NCI-H226 (cell line): ENCODE data around the gene TLL2.

Experiments
- DNase-seq: peaks from one replicate; pipeline ENCODE4 v3.0.0-alpha.2; 2015

Gene TLL2

DNA sequence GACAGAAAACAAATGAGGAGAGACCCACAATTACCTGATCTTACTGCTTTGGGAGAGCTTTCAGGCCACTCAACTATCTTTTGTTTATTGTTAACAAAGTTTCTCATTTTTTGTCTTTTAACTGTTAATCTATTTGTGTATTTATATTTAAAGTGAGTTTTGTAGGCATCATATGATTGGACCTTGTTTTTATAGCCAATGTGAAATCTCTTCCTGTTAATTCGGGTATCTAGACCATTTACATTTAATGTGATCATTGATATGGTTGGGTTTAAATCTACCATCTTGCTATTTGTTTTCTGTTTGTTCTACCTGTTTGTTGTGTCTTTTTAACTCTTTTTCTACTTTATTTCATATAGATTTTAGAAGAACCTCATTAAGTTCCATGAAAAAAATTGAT is 167.4 kb downstream of the TLL2 start:
- DNase-seq = no peak

DNA sequence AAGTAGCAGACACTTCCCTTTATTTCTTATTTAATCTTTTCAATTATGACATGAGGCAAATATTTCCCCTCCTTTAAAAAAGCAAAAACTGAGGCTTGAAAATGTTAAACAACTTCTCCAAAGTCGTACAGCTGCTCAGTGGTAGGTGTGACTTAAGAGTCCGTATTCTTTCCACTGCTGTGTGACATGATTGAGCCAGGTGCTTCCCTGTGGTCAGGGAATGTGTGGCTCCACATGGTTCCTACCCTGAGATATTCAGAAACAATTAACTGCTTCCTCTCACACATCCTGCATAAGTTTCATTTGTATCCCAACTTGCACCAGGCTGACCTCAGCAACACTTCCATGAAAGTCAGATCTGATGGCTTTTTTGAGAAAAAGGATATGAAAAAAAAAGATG is 168.5 kb downstream of the TLL2 start:
- no peak for DNase-seq

DNA sequence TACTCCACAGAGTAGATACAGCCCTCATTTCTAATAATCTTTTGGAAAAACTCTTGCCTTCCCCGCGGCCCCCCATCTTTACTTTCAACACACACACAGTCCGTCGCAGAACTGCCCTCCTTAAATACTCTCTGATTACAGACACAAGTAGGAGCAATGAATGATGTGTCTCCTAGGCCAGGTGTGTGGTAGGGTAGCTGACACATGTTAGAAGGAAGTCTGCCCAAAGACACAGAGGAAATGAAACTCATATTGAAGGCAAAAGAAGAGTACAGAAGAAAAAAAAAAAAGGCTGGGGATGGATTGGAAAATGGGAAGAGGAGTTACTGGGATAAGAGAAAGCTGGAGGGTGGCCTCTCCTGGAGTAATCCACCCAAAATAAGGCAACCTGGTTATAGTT is 169.5 kb downstream of the TLL2 start:
- no peak for DNase-seq

DNA sequence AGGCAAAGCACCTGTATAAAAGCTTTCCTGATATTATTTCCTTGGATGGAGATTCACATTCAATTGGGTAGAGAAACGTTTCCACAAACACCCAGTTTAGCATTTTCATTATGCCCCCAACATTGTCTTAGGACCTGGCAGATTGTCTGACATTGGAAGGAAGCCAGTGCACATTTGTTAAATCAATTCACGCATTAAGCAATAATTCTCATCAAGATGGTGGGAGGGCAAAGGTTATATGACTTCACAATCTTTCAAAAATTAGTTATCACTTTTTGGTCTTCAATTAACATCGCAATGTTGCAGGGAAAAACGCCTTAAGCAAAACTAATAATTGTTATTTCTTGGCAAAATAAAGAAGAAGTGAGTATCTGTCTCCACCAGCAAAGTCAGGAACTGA is 171.3 kb downstream of the TLL2 start:
- DNase-seq = no peak

DNA sequence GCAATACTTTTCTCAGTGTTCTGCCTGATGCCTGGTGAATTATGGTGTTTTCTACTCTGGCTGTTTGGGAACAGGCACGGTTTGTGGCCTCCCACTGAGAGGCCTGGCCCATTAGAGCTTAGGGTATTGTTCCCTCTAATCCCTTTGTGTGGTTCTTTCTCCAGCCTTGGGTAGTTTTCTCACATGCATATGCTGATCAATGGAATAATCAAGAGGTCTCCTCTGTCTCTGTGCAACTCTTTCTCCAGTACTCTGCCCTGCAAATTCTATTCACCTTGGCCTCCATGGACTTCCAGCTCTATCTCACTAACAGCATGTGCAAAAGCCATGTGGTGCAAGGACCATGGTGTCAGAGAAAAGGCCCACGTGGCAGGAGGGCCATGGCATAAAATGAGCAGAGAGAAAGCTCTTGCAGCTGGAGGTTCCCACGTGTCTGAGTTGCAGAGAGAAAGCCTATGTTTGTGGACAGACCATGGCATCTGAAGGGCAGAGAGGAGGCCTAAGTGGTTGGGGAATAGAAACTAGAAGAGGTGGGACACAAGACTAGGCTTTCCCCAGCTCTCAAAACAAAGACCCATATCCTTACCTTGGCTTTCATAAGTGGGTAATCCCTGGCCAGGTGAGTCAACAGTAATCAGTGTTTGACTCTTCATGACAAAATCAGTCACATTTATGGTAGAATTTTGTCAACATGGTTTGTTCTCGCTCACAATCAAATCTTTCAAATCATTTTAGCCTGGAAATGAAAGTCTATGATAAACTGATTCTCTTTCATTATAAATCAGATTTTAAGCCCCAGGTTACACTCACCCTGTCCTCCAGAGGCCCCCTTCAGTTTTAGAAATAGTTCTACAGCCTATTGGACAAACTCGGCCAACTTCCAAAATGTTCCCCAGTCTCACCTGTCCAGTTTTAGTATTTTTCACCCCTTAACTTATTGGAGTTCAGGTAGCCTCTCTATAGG is 172.2 kb downstream of the TLL2 start:
- no peak for DNase-seq

DNA sequence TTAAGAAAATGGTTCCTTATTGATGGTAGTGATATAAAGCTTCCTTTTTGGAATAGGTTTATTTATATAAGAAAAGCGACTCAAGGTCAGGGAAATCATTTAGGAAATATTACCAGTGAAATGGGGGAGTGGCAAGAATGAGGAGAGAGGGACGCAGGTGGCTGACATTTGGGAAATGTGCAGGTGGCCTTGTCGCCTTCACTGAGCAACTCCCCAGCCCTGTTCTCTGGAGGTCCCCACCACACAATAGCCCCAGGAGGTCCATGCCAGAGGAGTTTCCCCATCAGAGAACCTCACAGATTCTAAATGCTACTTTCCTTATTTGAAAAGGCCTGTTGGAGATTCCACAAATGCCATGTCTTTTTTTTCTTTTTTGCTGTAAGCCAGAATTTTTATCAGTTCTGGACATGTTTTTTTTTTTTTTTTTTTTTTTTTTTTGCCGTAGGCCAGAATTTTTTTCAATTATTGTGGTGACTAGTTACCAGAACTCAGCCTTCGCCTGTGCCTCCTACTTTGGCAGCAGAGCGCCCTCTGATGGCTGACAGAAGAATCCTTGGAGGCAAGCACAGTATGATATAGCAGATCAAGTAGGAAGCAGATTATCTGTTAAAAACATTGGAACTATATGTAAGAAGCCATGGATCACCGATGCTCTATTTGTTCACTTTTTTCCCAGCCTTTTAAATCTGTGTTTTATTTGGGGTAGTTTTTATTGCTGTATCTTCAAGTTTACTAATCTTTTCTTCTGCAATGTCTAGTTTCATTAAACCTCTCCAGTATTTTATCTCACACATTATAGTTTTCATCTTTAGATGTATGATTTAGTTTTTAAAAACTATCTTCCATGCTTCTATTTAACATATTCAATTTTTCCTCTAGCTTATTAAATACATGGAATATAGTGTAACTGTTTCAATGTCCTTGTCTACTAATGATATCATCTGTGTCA is 173.5 kb downstream of the TLL2 start:
- DNase-seq = peak; percentile 40

DNA sequence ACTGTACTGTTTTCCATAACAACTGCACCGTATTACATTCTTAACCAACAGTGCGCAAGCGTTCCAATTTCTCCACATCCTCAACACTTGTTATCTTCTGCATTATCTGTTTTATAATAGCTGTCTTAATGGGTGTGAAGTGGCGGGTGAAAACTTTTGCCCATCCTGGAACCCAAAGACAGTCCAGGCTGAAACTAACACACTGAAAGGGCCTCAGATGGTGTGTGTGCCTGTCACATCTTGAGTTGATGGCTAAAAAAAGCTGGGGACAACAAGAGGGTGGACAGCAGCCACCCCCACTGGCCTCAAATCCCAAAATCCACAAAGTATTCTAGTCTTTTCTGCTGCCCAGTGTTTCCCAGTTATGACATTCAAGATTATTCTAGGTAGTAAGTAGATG is 174.3 kb downstream of the TLL2 start:
- no peak for DNase-seq

DNA sequence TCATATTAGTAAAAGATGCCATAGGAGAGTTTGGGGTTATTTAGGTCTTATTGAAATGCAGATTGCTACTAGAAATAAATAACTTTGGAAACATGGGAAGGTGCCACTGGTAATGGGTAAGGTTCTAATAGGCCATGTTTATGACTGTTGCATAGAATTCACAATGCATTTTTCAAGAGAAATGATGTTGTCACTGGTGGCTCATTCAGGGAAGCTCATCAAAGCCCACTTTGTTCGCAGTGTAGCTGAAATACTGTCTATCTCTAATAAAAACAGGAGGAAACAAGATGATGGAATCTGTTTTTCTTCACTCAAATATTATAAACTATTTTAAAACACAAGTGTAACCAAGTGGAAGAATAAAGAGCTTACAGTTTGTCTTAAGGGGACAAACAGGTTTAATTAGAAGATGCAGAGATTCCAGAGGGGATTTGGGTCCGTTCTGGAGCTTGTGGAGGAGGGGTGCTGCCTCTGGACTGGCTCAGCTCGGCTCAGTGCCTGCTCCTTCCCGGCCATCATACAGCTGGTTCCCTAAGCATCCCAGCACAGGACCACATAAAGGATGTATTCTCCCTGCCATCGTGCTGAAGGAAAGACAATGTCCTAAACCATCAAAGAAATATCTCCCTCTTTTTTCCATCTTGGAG is 175.3 kb downstream of the TLL2 start:
- no peak for DNase-seq

DNA sequence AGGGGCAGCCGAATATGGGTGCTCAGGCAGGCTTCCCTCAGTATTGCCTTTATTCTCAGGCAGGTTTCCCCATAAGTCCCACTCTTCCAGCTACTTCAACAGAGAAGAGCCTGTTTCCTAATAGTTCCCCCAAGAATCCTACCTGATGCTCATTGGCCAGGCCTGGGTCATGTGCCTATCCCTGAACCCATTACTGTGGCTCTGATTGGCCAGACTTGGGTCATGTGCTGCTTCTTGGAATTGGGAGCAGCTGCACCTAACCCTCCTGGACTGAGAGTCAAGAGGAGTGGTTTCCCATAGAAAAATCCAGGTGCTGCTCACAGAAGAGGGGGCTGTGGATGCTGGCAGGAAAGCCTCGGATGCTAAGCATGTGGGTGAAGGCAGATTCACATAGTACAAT is 176.6 kb downstream of the TLL2 start:
- DNase-seq = no peak

DNA sequence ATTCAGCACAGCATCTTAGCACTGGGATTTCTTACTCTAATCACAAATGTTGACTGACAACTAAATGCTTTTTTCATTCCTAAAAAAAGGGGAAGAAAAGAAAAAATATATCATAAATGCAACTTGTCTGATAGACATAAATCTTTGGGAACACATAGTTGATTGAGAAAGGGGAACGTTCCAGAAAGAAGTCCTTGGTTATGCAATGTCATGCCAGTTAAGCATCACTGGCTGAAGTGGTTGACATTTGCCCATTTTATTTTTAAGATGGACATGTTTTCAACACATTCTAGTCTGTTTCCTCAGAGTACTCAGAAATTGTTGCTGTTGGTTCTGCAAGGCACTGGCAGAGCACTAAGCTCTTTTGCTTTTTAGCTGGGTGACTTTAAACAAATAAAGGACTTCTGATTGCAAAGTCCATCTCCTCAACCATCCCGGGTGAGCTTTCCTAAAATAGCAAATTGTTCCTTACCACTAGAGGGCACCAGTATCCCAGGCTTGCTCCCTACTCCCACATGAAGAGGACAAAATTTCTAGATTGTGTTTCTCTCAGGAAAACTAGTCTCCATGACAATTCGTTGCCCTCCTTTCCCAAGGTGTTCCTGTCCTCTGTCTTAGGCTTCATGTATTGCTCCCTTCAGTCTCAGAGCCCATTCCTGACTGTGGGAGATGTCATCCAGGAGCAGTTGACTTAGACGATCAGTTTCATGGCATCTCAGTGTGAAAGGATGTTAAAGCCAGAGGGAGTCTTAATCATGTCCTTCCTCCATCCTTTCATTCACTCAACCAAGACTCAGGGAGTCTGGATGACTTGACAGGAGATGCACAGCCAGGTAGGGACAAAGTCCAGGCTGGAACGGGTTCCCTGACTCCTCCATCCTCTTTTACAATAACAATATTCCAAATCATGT is 178.9 kb downstream of the TLL2 start:
- no peak for DNase-seq

DNA sequence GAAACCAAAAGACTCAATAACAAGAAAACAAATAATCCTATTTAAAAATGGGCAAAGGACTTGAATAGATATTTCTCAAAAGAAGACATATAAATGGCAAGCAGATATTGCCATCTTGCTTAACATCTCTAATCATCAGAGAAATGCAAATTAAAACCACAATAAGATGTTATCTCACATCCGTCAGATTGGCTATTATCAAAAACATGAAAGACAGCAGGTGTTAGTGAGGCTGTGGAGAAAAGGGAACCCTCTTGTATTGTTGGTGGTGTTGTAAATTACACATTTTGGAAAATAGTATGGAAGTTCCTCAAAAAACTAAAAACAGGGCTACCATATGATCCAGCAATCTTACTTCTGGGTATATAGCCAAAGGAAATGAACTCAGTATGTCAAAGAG is 180.6 kb downstream of the TLL2 start:
- DNase-seq = no peak

DNA sequence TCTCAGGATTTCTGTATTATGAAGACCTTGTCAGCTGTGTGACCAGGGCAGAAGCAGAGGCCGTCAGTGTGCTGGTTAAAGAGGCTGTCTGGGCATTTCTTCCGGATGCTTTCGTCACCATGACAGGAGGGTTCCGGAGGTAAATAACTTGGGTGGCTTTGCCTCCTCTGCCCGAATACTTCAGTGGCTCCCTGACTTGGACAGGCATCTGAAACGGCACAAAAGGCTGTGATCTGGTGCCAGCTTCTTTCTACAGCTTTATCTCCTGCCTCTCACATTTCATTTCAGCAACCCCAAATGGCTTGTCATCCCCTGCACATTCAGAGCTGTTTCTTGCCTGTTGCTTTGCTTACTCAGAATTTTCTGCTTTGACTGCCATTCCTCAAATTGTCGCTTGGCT is 186.3 kb downstream of the TLL2 start:
- DNase-seq = no peak

DNA sequence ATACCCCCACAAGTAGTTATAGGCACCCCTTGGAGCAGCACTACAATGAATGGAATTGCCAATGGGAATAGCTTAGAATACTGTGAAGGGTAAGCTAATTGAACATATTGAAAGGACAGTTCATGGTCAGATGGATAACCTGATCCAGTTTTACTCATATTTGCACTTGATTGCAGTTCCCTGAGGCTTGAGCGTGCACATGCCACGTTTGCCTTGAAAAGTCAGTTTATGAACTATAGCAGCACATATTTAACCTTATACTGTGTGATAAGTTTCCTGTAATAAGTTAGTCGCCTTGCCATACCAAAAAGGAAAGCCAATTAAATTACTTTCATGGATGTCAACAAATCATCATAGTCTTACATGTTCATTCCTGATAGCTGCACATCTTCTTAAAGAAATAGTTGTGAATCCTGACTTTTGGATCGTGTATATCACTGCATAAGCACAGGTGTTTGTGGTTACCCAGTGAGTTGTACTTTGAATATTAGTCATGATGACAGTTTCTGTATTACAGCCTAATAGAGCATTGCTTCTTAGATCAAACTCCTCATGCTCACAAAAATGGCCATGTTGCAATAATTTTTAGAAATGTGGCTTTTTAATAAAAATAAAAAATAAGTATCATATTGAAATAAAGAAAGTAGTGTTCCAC is 187.9 kb downstream of the TLL2 start:
- no peak for DNase-seq

DNA sequence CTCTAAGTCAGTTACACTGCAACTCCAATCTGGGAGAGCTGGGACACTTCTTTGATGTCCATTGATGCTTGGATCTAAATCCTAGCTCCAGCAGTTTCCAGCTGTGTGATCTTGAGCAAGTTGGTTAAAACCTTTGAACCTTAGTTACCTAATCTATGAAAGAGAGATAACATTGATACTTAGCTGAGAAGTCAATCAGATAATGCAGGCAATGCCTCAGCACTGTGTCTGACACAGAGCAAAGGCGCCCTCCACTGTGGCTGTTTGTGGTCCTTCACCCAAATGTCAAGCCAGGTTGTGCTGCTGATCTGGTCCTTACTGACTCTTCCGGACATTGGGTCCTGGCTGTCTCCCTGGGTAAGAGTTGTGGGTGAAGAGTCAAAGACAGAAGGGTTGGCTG is 189.3 kb downstream of the TLL2 start:
- no peak for DNase-seq

DNA sequence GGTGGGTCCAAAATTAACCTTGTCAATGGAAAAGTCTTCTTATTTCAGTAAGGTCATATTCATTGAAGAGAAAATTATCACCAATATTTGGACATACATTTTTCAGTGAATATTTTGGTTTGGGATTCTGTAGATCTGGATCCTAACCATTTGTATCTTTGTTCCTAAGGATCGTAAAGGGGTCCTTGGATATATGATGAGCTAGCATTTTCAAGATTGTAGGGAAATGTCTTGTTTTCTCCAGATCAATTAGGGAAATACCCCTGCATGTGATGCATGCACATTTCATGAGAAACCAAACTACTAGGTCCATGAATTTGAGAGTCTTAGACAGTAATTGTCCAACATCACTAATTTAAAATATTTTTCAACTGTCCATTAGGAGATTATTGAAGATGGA is 191.5 kb downstream of the TLL2 start:
- no peak for DNase-seq

DNA sequence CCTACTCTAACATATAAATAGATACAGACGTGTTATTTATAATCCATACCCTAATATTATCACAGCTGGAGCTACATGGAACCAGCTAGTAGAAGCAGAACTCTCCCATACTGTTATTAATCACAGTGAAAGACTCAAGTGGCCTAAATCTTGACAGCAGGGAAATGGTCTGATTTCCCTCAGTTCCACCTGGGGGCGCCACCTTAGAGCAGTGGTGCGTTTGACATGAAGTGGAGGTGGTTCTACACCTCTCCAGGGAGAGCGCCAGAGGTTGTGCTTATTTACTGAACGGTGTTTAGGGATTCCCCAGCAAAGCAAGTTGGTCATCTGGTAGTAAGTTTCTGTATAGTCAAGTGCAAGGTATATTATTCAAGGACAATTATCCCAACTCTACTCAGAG is 191.9 kb downstream of the TLL2 start:
- no peak for DNase-seq

DNA sequence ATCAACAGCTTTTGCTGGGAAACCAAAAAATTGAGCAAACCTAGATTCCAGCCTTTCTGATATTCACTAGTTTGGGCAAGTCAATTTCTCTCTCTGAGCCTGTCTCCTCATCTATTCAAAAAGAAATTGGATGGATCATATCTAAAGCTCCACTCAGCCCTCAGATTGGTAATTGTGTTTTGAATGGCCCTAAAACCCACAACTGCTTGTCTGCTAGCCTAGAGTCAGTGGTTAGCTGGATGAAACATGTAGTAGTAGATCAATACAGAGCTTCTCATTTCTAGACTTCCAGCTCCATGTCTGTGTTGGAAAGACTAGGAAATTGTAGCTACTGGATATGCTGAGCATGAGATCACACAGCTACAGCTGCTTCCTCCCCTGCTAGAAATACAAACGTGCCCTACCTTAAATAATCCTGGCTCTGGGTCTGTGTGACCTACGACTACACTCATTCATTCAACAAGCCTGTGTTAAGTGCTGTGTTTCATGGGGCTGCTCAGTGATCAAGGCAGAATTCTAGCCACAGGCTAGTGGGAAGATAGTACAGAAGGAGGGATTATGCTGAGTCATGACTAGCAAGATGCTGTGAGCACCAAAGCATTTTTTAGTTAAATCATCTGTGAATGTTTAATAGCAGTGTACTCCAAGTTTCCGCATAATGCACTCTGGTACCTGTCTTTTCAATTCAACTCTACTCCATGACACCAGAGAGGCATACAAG is 193.8 kb downstream of the TLL2 start:
- DNase-seq = no peak

DNA sequence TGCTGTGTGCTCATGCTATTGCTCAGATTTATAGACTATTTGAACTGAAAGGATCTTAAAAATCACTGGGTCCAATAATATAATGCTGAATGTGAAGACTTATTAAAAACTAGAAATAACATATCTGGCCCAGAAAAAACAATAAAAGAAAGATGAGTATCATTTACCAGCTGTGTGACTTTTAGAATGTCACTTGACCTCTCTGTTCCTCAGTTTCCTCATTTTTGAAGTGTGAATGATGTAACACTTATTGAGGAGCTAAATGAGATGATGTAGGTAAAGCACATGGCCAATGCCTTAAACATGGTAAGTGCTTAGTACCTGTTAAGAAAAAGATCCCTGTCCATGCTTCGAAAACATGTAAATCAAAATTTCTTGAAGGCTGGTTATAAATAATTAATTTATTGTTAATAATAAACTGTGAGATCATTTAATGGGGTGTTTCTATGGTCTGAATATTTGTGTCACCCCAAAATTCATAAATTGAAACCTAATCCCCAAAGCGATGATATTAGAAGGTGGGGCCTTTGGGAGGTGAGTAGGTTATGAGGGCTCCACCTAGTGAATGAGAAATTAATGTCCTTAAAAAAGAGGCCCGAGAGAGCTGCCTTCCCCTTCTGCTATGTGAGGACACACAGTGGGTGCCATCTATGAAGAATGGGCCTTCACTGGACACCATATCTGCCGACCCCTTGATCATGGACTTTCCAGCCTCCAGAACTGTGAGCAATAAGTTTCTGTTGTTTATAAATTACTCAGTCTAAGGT is 196.5 kb downstream of the TLL2 start:
- no peak for DNase-seq
